ENCODE measurements around the gene RRM2.

The RRM2 gene

DNA sequence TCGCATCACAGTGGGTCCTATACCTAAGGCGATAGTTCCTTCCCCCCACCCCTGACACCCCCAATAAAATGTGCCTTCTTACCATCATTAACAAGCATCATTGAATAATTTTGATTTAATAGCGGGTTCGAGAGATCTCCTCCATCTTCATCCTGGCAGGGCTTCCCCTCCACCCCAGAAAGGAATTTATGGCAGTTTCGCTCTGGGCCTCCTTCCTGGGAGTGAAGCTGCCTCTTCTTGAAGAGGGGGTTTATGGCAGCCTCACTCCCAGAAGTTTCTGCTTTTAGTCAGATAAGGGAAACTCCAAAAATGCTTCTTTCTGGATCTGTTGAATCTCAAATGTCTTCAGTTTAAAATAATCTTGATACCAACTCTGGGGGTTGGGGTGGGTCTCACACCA, 45.7 kb downstream of the RRM2 start:
- DNase-seq (ENCODE audit: insufficient read length, low spot score) = no peak
- FAIRE-seq = no peak

DNA sequence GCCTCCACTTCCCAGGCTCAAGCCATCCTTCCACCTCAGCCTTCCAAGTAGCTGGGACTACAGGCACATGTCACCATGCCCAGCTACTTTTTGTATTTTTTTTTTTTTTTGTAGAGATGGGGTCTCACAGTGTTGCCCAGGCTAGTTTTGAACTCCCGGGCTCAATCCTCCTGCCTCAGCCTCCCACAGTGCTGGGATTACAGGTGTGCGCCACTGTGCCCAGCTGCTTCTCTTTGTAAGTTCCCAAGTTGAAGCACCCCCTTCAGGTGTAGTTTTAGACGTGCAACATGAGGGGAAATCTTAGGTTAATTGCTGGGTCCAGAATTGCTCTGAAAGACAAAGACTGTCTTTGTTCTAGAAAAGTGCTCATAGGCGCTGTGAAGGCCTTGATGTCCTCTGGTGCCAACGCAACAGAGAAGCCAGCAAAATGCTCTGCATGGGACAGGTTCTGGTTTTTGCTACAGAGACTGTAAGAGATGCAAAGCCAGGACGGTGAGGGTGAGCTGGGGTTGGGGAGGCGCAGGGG, 46.6 kb downstream of the RRM2 start:
- FAIRE-seq (no peak), DNase-seq (ENCODE audit: insufficient read length, low spot score) (no peak)

DNA sequence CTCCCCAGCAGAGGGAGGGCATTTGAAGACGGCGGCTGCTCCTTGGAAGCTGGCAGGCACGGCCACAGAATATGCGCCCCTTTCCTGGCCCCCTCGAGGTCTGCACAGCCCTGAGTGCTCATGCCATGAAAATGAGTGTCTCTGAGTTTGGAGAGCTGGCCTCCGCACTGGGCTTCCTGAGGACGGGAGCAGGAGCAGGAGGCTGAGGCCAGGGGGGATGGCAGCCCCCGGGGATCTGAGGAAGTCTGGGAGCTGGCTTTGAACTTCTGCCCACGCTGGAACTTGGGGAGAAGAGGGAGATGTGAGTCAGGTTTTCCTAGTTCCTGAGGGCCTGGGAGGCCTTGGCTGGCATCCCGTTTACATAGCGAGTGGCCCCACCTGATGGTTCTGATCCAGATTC, 47.0 kb downstream of the RRM2 start:
- FAIRE-seq (no peak), DNase-seq (ENCODE audit: insufficient read length, low spot score) (peak; percentile 24)

DNA sequence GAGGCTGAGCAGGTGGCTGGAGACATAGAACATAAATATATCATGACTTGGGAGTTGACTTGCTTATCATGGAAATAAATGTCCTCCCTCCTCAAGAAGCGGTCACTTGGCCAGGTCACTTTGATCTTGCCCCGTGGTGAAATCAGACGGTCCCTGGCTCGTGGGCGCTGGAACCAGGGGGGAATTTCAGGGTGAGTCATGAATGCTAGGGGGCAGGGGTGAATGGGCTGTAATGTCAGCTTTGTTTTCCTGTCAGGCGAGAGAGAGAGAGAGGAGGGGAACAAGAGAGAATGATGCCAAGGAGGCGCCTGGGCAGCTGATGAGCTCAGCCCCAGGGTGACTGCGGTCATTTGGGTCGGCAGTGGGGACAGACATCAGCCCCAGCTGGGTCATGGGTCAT, 47.7 kb downstream of the RRM2 start:
- FAIRE-seq (no peak), DNase-seq (ENCODE audit: insufficient read length, low spot score) (peak; percentile 71)

DNA sequence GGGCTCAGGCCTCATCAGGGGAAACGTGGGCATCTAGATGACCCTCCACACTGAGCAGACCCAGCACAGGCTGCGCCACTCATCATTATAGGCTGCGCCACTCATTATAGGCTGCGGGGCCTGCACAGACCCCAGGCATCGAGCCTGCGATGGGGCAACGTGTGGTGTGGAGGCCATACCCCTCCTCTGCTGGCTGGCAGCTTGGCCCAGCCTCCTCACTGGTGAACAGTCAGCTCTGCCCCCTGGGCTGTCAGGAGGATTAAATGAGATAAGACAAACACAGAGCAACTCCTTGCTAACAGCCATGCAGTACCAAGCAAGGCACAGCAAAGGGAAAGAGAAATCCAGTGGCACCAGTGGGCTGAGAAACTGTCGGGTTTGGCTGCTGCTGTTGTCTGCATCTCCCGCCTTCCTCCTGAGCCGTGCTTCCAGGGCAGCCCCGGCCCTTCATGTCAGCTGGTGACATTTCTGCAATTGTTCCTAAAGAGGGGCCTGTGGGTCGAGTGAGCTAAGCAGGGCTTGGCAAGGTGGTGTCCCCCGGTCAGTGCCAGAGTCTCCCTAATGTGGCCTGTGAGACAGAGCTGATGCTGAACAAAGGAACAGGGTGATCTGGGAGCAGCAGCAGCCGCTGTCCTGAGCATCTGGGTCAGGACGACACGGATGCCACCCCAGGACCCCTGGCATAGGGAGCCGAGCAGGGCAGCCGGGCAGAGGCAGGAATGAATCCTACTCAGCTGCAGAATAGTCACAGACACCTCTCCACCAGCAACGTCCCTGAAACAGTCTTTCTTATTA, 48.7 kb downstream of the RRM2 start:
- DNase-seq (ENCODE audit: insufficient read length, low spot score) = no peak
- FAIRE-seq = no peak

DNA sequence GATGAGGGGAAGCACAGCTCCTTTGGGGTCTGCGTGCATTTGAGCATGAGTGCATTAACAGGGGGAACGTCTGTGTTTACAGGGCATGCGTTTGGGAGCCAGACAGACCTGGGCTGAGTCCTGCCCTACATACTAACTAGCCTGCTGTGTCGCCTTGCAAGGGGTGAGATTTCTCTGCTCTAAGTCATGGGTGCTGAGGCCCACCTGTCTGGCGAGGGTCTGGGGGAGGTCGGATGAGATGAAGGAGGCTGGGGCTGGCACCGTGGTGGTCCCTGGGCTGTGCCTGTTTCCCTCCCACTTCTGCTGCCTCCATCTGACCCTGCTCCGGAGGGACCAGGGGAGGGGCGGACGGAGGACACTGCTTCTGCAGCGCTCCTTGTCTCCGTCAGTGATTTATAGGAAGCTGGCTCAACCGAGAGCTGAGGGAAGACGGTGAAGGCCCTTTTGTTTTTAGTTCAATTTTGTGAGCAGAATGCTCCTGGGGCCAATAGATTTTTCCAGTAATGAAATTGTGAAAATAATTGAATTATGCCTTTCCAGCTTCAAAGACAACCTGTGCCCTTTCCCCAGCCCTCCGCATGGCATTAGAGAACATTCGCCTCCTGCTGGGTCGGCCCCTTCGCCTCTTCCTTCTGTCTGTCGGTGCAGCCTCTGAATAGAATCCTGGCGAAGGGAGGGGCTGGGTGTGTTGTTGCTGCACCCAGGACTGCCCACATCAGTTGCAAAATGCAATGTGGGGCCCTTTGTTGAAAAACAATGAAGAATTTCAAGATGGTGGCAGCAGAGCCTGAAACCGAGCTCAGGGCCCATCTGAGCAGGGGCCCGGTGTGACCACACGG, 49.7 kb downstream of the RRM2 start:
- no peak for DNase-seq (ENCODE audit: insufficient read length, low spot score)
- peak; percentile 63 for FAIRE-seq

DNA sequence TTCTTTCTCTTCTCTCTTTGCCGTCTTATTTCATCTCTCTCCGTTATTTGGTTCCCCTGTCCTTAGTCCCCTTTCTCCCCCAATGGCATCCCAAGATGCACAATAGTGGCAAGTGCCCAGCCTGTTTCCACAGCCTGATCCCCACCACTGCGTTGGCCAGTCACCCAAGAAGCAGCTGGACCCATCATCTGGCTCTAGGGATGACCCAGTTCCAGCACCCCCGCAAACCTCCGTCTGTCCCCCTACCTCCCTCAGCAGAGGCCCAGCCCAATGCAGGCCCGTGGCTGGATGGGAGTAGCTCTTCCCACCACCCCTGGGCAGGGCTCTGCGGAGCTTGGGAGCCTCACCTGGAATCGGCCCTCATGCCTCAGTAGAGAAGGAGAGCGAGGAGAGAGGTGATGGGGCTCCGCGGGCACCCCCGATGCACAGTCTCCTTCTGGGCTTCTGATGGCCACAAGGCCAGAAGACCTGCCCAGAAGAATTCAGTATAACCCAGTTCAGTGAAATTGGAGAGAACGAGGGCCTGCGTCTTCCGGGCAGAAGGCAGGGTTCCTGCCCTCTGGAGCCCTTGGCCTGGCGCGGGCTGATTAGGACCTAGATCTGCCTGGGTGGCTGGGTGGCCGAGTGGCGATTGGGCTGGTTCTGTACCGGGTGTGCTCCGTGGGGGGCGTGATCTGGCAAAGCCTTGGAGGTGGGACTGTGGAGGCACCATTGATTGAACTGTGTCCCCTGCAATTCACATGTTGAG, 50.9 kb downstream of the RRM2 start:
- FAIRE-seq (no peak), DNase-seq (ENCODE audit: insufficient read length, low spot score) (no peak)

DNA sequence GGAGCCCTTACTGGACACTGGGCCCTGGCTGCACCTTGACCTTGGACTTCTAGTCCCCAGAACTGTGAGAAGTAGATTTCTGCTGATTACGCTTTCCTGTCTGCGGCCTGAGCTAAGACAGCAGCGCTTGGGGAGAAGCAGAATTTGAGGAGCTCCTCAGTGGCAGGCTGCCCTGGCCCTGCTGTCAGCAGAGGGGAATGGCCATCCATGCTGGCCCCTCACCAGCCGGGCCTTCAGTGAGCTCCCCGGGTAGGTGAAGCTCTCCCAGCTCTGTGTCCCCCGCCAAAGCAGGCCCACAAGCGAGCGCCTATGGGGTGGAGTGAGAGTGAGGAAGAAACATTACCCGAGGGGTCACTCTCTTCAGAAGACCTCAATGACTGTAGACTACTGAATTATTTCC, 51.6 kb downstream of the RRM2 start:
- FAIRE-seq (no peak), DNase-seq (ENCODE audit: insufficient read length, low spot score) (no peak)

DNA sequence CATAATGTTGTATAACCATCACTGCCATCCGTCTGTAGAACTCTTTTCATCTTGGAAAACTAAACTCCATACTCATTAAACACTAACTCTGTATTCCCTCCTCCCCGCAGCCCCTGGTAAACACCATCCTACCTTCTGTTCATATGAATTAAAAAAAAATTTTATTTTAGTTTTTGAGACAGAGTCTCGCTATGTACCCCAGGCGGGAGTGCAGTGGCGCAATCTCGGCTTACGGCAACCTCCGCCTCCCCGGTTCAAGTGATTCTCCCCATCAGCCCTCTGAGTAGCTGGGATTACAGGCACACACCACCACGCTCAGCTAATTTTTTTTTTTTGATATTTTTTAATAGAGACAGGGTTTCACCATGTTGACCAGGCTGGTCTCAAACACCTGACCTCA, 52.9 kb downstream of the RRM2 start:
- DNase-seq (ENCODE audit: insufficient read length, low spot score) (no peak), FAIRE-seq (no peak)

DNA sequence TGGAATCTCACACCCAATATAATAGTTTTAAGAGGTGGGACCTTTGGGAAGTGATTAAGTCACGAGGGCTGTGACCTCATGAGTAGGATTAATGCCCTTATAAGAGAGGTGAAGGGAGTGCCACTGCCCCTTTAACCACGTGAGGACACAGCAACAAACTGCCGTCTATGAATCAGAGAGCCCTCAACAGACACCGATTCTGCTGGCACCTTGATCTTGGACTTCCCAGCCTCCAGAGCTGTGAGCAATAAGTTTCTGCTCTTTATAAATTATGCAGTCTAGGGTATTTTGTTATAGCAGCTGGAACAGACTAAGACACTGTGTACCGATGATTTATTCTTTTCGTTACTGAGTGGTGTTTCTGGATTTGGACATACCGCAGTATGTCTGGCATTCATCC, 56.2 kb downstream of the RRM2 start:
- DNase-seq (ENCODE audit: insufficient read length, low spot score) (no peak), FAIRE-seq (no peak)

DNA sequence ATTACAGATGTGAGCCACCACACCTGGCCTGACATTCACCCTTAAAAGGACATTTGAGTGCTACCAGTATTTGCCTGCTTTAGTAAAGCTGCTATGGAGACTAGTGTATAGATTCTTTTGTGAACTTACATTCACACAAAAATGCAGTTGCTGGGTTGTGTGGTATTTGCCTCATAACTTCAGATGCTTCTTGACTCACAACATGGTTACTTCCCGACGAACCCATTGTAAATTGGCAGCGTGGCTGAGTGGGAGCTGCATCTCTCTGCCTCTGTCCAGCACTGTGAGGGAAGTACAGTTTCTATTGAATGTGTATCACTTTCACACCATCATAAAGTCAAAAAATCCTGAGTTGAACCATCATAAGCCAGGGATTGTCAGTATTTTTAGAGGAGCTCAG, 56.9 kb downstream of the RRM2 start:
- FAIRE-seq (no peak), DNase-seq (ENCODE audit: insufficient read length, low spot score) (no peak)

DNA sequence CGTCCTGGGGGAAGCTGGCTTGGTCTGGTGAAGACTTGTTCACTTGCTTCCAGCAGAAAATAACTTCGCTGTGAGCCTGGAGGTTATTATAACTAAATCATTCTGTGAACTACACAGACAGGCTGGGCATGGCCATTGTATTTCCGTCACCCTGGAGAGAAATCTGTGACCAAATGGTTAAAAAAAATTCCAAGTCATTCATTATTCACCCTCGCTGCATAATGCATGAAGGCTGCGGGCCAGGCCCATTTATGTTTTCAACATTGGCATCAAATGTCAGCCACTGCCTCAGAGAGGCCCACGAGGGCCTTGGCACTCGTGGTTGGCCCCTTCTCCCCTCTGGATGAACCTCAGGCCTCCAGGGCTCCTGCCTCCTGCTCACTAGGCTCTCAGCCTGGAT, 57.7 kb downstream of the RRM2 start:
- DNase-seq (ENCODE audit: insufficient read length, low spot score) = no peak

More for the DNA sequence above, 57.7 kb downstream of the RRM2 start:
- no peak for FAIRE-seq

Data from HTR-8/SVneo (cell line).